Measurements from ENCODE around the gene NTN5.

NTN5 gene

DNA sequence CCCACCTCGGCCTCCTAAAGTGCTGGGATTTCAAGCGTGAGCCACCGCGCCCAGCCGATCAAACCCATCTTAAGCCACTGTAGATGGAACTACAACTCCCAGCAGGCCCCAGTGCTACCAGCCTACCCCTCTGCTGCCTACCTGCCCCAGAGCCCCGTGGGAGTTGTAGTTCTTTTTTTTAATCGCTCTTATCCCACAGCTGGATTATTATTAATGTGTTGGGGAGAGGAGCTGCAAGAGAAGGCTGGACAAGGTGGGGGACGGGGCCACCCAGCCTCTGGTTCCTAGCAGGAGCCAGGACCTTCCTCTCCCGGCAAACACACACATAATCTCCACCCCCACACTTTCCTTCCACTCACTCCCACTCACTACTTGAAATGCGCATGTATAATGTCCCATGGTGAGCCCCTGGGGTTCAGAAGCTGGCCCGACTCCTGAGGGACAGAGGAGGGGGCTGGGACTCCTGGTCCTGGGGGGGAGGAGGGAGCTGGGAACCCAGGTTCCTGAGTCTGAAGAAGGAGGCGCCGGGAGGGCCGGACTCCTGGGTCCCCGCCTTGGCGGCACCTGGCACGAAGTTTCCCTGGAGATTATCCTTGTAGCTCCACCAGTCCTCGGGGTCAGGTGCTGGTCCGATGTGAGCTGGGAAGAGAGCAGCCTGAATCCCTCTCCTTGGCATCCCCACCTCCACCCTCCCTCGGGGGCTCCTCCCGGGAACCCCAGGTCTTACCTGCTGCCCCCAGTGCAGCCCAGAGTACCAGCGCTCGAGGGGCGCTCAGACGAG, 27.8 kb downstream of the NTN5 start:
- H3K27ac Mint-ChIP-seq = peak overlapping the region in 1 of 2 donors; percentile 19
- peak; percentile 81 for ATAC-seq
- peak overlapping the region; percentile 89 to 97 for H3K4me3 Mint-ChIP-seq

DNA sequence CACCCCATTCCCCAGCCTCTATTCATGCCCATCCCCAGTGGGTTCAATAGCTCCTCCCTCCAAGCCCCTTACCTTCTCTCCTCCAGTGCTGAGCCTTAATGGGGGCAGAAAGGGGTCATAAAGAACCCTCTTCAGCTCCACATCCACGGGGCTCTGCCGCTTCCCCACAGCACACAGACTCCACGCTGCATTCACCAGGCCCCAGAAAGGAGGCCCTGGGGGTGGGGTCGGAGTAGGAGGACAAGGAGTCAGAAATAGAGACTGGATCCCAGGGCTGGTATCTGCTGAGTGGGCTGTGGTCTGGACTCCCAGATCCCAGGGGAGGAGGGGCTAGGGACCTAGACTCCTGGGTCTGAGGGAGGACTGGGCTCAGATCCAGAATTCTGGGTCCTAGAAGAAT, 28.5 kb downstream of the NTN5 start:
- H3K4me3 Mint-ChIP-seq = peak overlapping the region; percentile 23 to 97
- no peaks in the 10 kb centered on the region for H3K27me3 Mint-ChIP-seq
- H3K4me1 Mint-ChIP-seq = peaks cover 51% of the 10 kb centered on the region

More for the DNA sequence above, 27.8 kb downstream of the NTN5 start:
- peak; percentile 74 to 79 for DNase-seq
- H3K27me3 Mint-ChIP-seq = no peaks in the 10 kb centered on the region
- H3K9me3 Mint-ChIP-seq = no peaks in the 10 kb centered on the region
- peaks cover 49% of the 10 kb centered on the region for H3K4me1 Mint-ChIP-seq

DNA sequence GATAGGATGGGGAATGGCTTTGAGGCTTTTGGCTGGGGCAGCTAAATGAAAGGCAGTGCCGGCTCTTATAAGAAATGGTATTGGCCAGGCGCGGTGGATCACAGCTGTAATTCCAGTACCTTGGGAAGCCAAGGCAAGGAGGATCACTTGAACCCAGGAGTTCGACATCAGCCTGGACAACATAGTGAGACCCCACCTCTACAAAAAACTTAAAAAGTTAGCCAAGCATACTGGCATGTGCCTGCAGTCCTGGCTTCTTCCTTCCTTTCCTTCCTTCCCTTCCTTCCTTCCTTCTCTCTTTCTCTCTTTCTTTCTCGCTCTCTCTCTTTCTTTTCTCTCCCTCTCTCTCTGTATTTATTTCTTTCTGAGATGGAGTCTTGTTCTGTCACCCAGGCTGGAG, 30.0 kb downstream of the NTN5 start:
- DNase-seq = no peak
- no peaks in the 10 kb centered on the region for H3K27me3 Mint-ChIP-seq
- H3K27ac Mint-ChIP-seq = no peak overlapping the region
- peaks cover 56% of the 10 kb centered on the region for H3K4me1 Mint-ChIP-seq
- no peak overlapping the region for H3K4me3 Mint-ChIP-seq
- peaks cover 7 to 8% of the 10 kb centered on the region in 2 donors for H3K9me3 Mint-ChIP-seq
- ATAC-seq = no peak

More for the DNA sequence above, 28.5 kb downstream of the NTN5 start:
- DNase-seq = no peak
- Mint-ChIP-seq H3K27ac (no peak overlapping the region), H3K9me3 (no peaks in the 10 kb centered on the region)
- ATAC-seq = no peak

DNA sequence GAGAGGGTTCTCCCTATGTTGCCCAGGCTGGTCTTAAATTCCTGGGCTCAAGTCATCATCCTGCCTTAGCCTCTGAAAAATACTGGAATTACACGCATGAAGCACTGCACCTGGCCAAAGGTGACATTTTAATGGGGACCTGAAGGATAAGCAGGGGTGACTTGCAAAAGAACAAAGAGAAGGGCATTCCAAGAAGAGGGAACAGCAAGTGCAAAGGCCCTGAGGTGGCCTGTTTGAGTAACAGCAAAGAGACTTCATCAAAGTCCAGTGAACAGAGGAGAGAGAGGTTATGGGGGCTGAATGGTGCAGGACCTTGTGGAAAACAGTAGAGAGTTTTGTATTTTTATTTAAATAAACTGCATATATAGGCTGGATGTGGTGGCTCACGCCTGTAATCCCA, 31.0 kb downstream of the NTN5 start:
- Mint-ChIP-seq H3K4me1 (peaks cover 55% of the 10 kb centered on the region), H3K4me3 (no peak overlapping the region), H3K9me3 (peaks cover 7 to 8% of the 10 kb centered on the region in 2 donors), H3K27ac (no peak overlapping the region), H3K27me3 (no peaks in the 10 kb centered on the region)
- no peak for ATAC-seq
- no peak for DNase-seq

DNA sequence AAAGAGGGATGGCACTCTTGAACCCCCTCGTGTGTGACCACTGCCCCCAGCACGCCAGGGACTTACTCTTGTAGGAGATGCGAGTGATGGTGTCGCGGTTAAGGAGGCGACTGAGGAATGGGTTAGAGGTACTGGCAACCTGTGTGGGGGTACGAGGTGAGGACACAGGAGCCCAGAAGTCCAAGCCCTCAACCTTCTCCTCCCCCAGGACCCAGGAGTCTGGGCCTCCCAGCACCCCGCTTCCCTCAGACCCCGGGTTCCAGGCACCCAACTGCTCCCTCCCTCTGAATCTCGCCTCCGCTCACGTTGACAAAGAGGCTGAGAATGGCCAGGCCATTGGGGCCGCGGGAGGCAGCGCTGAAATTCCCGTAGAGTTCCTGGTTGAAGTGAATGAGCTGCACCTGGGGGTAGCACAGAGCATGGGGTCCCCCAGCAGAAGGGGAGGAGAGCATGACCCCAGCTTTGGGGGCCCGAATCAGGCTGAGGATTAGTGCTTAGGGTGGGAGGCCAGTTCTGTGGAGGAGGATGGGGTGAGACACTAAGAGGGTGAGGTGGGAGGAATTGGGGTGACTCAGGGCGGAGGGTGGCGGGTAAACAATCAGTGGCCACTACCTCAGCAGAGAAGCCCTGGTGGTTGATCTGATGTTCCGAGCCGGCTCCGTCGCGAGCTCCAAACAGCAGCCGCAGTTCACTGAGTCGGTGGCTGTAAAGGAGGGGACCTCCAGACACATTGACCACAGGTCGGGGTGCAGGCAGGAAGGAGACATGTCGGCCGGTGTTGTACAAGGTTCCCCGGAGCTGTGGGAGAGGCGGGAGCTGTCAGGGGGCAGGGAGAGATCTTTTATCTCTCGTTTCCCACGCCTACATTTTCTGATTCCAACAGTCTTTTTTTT, 33.1 kb downstream of the NTN5 start:
- no peaks in the 10 kb centered on the region for H3K27me3 Mint-ChIP-seq
- ATAC-seq (no peak), DNase-seq (no peak)
- peaks cover 50% of the 10 kb centered on the region for H3K4me1 Mint-ChIP-seq
- H3K27ac Mint-ChIP-seq = no peak overlapping the region
- peaks cover 7 to 8% of the 10 kb centered on the region in 2 donors for H3K9me3 Mint-ChIP-seq
- H3K4me3 Mint-ChIP-seq = peak overlapping the region; percentile 54 to 66

DNA sequence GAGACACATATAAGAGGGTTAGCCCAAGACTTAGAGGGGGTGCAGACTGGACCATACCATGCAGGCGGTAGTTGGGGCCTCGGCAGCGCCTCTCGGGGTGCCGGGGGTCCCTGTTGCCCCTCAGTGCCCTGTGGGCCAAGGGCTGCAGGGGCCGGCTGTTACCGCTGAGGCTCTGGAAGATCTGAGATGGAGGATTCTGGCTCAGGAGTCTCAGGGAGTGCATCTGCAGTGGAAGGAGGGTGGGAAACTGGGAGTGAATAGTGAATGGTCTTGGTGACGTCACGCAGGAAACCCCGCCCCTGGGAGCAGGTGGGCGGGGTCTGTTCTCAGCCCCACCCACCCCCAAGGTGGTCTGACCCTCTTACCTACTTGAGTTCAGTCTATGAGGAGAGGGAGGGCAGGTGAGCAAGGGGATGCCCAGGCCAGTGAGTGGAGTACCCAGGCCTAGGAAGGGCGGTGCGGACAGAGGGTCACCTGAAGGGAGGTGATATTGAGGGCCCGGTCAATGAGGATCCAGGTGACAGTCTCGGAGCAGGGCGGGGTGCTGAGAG, 33.9 kb downstream of the NTN5 start:
- Mint-ChIP-seq H3K9me3 (peaks cover 7 to 8% of the 10 kb centered on the region in 2 donors), H3K4me1 (peaks cover 52% of the 10 kb centered on the region), H3K4me3 (peak overlapping the region; percentile 96 to 98), H3K27ac (peak overlapping the region; percentile 36 to 71), H3K27me3 (no peaks in the 10 kb centered on the region)
- no peak for DNase-seq
- no peak for ATAC-seq

DNA sequence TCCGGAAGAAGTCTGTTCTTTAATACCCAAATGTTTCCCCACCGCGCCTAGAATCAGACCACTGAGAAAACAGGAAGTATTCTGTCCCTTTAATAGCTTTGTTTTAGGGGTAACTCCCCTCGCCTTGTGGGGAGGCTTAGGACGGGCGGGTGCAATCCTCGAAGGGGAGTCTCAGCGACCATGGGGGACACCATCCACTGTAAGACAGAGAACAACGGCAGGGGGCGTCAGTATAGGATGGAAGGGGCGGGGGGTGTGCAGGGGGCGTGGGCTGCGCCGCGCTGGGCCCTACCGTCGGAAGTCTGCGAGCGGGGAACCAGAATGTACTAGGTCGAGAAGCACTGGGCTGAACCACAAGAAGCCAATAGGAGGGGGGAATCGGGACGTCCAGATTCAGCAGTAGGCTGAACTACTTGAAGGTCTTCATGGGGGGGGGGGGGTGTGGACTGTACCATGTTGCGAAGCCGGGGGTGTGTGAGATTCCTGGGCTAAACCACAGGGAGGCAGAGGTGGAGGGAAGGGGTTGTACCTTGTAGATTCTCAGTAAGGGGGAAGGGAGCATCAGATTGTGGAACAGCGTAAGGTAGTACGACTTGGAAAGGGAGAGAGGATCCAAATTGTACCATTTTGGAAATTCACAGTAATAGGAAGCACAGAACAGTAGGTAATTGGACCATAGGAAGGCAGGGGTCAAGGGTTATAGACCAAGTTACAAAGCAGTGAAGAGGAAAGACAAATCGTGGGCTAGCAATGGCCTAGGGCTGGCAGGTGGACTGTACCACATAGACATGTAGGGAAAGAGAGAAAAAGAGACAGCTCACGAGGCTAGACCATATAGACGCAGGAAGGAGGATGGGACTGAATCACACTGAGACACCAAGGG, 34.6 kb downstream of the NTN5 start:
- Mint-ChIP-seq H3K27me3 (no peaks in the 10 kb centered on the region), H3K9me3 (peaks cover 7 to 8% of the 10 kb centered on the region in 2 donors), H3K27ac (peak overlapping the region; percentile 98 to 99), H3K4me1 (peaks cover 59% of the 10 kb centered on the region), H3K4me3 (peak overlapping the region; percentile 96 to 98)
- peak; percentile 44 for ATAC-seq
- peak; percentile 84 to 90 for DNase-seq

DNA sequence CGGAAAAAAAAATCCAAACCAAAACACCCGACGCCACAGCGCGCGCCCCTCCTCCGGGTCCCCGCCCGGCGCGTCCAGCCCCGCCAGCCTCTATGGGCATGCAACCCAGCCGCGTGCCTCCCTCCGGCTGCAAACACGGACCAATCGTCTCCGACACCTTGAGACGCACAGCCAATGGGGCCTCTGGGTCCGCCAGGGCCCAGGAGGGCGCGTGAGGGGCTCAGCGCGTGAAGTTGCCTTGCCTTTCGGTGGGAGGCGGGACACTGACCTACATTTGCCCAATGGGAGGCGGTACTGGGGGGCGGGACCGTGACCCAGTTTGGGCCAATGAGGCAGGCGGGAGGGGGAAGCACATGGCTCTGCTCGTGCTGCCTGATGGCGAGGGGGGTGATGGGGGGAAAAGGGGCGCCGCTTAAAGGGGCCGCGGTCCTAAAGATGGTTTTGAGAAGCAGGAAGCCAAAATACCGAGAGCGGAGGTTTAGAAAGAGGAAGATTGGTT, 35.3 kb downstream of the NTN5 start:
- H3K27ac Mint-ChIP-seq = peak overlapping the region; percentile 98 to 99
- DNase-seq (peak; percentile 99 to 100), ATAC-seq (peak; percentile 84)
- peaks cover 7 to 8% of the 10 kb centered on the region in 2 donors for H3K9me3 Mint-ChIP-seq
- H3K27me3 Mint-ChIP-seq = no peaks in the 10 kb centered on the region
- peaks cover 66% of the 10 kb centered on the region for H3K4me1 Mint-ChIP-seq
- peak overlapping the region; percentile 96 to 98 for H3K4me3 Mint-ChIP-seq

DNA sequence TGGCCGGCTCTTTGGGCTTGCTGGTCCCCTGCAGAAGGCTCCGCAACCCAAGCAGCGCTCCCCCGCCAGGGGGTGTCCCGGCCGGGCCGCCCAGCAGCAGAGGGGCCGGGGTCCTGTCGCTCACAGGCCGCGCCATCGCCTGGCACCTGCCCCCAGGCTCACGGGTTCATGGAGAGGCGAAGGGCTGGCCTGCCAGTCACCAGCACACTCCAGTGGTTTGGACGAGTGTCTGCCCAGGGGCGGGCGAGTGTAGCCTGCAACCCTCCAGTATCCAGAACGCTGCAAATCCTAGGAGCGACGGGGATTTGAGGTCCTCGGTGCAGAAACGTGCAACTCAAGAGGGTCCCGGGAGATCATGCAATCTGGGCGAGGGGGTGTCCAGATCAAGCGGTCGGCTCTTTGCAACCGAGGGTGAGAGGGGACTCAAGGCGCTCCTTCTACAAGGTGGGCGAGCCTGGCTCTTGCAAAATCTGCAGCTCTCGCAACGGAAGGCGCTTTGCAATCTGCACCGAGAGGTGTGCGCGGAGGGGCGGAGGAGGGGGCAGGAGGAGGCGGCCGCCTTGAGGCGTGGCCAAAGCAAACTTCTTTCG, 35.9 kb downstream of the NTN5 start, which contains the start of gene DBP:
Gene DBP (minus strand): TSS at position 521 of the 590 bp plus-strand sequence. CDS start 385 bp downstream, at position 136.
- peak within 1 kb of the TSS; percentile 98 to 99 for H3K27ac Mint-ChIP-seq
- peak within 1 kb of the TSS; percentile 96 to 98 for H3K4me3 Mint-ChIP-seq
- ATAC-seq = no peak
- DNase-seq = peak in 1 of 2 donors; percentile 61
- peaks cover 7 to 8% of the 10 kb centered on the region in 2 donors for H3K9me3 Mint-ChIP-seq
- peaks cover 69% of the 10 kb centered on the region for H3K4me1 Mint-ChIP-seq
- no peaks in the 10 kb centered on the region for H3K27me3 Mint-ChIP-seq

DNA sequence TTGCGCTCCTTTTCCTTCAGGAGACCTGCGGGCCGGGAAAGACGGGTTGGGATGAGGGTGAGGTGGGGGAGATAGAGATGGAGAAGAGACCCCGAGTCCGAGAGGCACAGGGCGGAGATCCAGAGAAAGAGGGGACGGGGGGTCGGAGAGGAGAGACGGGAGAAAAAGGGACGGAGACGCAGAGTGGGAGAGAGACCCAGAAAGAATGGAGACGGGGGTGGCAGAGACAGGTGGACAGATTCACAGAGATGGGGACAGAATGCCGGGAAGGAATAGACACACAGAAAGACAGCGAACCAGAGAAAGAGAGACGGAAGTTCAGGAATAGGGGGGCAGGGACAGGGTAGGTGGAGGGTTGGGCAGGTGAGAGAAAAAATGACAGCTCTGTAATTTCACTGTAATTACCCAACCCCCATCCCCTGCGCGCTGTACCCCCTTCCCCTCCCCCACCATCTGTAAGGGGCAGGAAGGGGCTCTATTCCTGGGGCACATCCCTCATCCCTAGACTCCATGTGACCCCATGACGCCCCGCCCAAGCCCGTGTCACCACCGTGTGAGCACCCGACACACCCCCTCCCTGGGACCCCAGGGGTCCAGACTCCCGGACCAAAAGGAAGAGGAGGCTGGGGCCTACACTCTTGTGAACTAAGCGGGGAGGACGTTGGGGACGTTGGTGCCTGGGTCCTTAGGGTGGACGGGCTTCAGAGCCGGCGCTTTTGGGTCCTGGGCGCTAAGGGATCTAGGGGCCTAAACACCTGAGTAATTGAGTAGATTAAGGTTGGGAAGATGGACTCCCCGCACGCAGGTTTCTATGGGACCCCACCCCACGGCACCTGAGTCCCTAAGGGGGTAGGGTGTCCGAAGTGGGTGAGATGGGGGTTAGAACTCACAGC, 36.6 kb downstream of the NTN5 start:
- DNase-seq = peak in 1 of 2 donors; percentile 44
- H3K27me3 Mint-ChIP-seq = no peaks in the 10 kb centered on the region

DNA sequence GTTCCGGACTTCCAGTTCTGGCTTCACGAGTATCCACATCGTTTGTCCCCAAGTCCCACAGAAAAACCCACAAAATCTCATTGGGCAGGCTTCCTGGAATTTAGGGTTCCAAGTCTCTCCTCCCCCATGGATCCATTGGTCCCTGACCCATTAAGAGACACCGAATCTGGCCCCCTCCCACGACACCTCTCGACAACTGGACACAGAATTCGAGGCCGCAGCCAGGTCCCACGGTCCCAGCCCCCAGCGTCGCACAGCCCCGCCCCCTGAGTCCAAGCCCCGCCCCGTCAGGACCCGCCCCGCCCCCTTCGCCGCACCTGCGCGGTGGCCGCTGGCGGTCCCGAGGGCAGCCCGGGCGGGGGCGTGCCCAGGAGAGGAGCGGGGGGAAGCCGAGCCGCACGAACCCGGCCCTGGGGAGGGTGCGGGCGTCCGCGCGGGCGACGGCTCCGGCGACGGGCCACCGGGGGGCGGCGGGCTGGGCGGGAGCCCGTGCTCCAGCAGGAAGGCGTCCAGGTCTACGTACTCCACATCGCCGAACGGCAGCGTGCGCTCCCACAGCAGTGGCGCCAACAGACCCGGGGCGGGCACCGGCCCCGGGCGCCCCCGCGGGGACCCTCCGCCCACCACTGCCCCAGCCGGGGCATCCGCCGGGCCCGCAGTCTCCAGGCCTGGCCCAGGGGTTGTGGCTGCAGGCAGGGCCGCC, 37.4 kb downstream of the NTN5 start:
- peak; percentile 75 to 81 for DNase-seq
- H3K4me3 Mint-ChIP-seq = peak overlapping the region; percentile 96 to 98
- H3K27me3 Mint-ChIP-seq = no peaks in the 10 kb centered on the region
- H3K9me3 Mint-ChIP-seq = peaks cover 7 to 8% of the 10 kb centered on the region in 2 donors
- ATAC-seq = peak; percentile 16
- peak overlapping the region in 1 of 2 donors; percentile 81 for H3K27ac Mint-ChIP-seq
- peaks cover 74% of the 10 kb centered on the region for H3K4me1 Mint-ChIP-seq

More for the DNA sequence above, 36.6 kb downstream of the NTN5 start:
- H3K4me3 Mint-ChIP-seq = peak overlapping the region; percentile 96 to 98
- peaks cover 69% of the 10 kb centered on the region for H3K4me1 Mint-ChIP-seq
- H3K27ac Mint-ChIP-seq = peak overlapping the region; percentile 59 to 89
- peaks cover 7 to 8% of the 10 kb centered on the region in 2 donors for H3K9me3 Mint-ChIP-seq
- ATAC-seq = no peak

DNA sequence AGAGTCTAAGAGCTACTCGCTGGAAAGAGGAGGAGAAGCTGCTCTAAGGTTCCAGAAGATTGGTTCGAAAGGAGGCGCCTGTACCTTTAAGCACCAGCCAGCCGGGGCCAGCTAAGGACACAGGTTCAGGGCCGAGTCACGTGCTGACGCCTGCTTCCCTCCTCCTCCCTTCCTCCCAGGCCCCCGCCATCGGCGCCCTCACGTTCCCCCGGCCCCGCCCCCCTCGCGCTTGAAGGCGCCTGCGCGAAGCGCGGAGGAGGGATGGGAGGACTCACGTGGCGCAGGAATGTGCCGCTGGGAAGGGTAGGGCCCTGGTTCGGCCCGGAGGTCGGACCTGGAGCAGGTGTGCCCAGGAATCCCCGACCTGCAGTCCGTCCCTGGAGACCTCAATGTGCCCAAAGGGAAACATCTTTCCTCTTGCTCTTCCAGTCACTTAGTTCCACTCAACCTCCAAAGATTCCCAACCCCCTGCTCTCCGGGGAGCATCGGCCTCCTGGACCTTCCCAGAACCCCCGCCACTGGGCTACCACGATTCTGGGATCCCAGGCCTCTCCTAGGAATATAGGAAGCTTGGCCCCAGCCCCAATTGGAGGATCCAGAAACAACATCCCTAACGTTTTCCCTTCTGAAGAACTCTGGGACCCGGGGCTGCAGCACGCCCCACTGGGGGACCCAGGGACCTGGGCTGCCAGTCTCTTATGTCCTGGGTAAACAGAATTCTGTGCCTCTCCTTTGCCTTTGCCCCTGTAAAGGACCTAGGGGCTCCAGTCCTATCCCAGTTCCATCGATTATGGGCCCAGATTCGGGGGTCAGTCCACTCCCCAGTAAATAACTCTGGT, 38.2 kb downstream of the NTN5 start:
- Mint-ChIP-seq H3K27me3 (no peaks in the 10 kb centered on the region), H3K9me3 (peaks cover 7 to 8% of the 10 kb centered on the region in 2 donors), H3K27ac (peak overlapping the region; percentile 90 to 95), H3K4me1 (peaks cover 75% of the 10 kb centered on the region), H3K4me3 (peak overlapping the region; percentile 84 to 95)
- peak; percentile 43 for ATAC-seq
- DNase-seq = peak; percentile 86 to 92

Data from stimulated activated naive CD8-positive, alpha-beta T cell treated with anti-CD3 and anti-CD28 coated beads, Interleukin-15, amount 100 ng/mL, for 72 hours (primary cell).